ENCODE results near the gene NDRG4.

DNA sequence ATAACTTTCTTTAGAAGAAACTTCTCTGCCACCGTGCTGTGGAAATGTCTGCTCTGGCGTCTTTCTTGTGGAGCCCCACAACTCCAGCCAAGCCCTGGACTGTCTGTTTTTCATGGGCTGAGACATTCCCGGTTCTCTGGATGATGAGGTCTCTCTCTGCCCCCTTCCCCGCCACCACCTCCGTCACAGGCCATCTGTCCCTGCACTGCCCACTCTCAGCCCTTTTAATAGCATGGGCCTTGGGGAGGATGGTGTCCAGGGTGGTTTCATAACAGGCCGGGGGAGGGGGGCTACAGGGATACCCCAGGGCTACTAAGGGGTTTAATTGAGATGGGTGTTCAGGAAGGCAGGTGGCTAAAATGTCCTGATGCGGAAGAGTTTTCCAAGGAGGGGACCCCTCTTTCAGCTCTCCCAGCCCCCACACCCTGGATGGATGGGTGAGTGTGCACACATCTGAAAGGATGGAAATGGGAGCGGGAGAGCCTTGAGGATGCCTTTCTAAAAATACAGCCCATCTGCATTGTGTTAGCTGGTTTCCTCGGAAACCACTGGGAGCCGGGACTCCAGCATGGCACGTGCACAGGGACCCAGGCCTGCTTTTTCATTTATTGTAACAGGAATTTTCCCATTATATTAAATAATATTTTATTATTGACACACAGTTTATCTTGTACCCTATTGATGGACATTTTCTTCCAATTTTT is 14.6 kb upstream of the NDRG4 start:
- no peak for TF ChIP-seq EZH2phosphoT487 (IDR thresholded peaks at IDR 0.05; ENCODE audit: insufficient read depth, low read depth)
- no peak for TF ChIP-seq EZH2 (IDR thresholded peaks at IDR 0.05; ENCODE audit: insufficient read depth, poor library complexity, severe bottlenecking)

Data from GM23248 (cell line).